Chondrocyte (in vitro differentiated cells): ENCODE data around the gene ZNF629. TPM values are rescaled to one million over a fixed set of nuclear protein-coding genes. Genes with fewer than 3 reads are reported as not detected.

Experiments
- DNase-seq: peaks from one replicate; pipeline ENCODE4 v3.0.0; 2021; ENCODE audit warnings: mixed read lengths, low spot score
- H3K27ac Mint-ChIP-seq: one replicate; pipeline ENCODE4 v1.8.0; 2021; ENCODE audit warnings: mild to moderate bottlenecking, moderate library complexity, mixed read lengths; ENCODE audit not compliant: unreplicated experiment
- H3K27me3 Mint-ChIP-seq: 2 replicates; pipeline ENCODE4 v1.8.0; 2021; ENCODE audit warnings: low read depth, mixed read lengths
- H3K36me3 Mint-ChIP-seq: 2 replicates; pipeline ENCODE4 v1.8.0; 2021; ENCODE audit warnings: low read depth, mixed read lengths
- H3K4me1 Mint-ChIP-seq: 2 replicates; pipeline ENCODE4 v1.8.0; 2021; ENCODE audit warnings: low read depth, mild to moderate bottlenecking, mixed read lengths
- H3K4me3 Mint-ChIP-seq: one replicate; pipeline ENCODE4 v1.8.0; 2021; ENCODE audit warnings: mild to moderate bottlenecking, moderate library complexity, mixed read lengths; ENCODE audit not compliant: unreplicated experiment
- H3K9me3 Mint-ChIP-seq: 2 replicates; pipeline ENCODE4 v1.8.0; 2021; ENCODE audit warnings: low read depth, mixed read lengths
- total RNA-seq: library from RNA; stranded (reverse); gene quantifications from 3 replicates; pipeline ENCODE4 v1.2.1, GENCODE V29; 2021
- TF ChIP-seq, protein P1 (sequence below): fragments of 200-600 bp; sonication (generic); IDR thresholded peaks from 2 replicates; pipeline ENCODE4 v1.5.0; 2021; ENCODE audit warnings: antibody characterized with exemption, mild to moderate bottlenecking, moderate library complexity

ZNF629 gene
- total RNA-seq, 1 donor from 2014 or later: 18.9 TPM

DNA sequence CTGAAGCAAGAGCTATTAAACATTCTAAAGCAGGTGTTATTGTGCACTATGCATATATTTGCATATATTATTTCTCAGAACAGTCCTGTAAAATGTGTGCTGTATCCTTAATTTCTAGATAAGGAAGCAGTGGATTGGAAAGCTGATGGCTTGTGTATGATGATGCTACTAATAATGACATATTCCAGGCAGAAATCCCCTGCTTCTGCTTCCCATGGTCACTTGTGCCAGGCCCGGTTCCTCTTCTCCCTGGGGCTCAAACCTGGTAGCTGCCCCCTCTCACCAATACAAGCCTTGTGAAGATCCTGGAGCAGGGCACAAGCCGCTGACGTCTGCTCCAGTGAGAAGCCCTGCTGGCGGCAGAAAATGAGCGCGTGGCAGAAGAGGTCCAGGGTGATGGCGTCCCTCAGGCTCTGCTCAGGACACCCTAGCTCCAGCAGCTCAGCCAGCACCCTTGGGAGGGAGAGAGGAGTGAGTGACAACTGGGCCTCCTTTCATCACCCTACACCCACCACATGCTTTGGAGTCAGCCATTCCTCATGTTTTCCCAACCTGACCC lies 26.9 kb downstream of the ZNF629 start:
- H3K36me3 Mint-ChIP-seq: peaks cover 5% of the 10 kb centered on the region

GRCh38 chr16:30758988-30759491 lies 28.0 kb downstream of the ZNF629 start:
- H3K27ac Mint-ChIP-seq: no peak overlapping the region
- H3K4me3 Mint-ChIP-seq: no peak overlapping the region
- no peak for DNase-seq
- peaks cover 5% of the 10 kb centered on the region for H3K36me3 Mint-ChIP-seq
- H3K4me1 Mint-ChIP-seq: peaks cover 29% of the 10 kb centered on the region
- H3K27me3 Mint-ChIP-seq: no peaks in the 10 kb centered on the region
- TF ChIP-seq, protein P1, sequence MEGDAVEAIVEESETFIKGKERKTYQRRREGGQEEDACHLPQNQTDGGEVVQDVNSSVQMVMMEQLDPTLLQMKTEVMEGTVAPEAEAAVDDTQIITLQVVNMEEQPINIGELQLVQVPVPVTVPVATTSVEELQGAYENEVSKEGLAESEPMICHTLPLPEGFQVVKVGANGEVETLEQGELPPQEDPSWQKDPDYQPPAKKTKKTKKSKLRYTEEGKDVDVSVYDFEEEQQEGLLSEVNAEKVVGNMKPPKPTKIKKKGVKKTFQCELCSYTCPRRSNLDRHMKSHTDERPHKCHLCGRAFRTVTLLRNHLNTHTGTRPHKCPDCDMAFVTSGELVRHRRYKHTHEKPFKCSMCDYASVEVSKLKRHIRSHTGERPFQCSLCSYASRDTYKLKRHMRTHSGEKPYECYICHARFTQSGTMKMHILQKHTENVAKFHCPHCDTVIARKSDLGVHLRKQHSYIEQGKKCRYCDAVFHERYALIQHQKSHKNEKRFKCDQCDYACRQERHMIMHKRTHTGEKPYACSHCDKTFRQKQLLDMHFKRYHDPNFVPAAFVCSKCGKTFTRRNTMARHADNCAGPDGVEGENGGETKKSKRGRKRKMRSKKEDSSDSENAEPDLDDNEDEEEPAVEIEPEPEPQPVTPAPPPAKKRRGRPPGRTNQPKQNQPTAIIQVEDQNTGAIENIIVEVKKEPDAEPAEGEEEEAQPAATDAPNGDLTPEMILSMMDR: no peak
- H3K9me3 Mint-ChIP-seq: no peaks in the 10 kb centered on the region

More for the DNA sequence above, 26.9 kb downstream of the ZNF629 start:
- H3K4me3 Mint-ChIP-seq: no peak overlapping the region
- H3K27me3 Mint-ChIP-seq: no peaks in the 10 kb centered on the region
- TF ChIP-seq, protein P1: no peak
- H3K27ac Mint-ChIP-seq: peak overlapping the region; percentile 49
- H3K9me3 Mint-ChIP-seq: no peaks in the 10 kb centered on the region
- no peak for DNase-seq
- H3K4me1 Mint-ChIP-seq: peaks cover 30% of the 10 kb centered on the region

DNA sequence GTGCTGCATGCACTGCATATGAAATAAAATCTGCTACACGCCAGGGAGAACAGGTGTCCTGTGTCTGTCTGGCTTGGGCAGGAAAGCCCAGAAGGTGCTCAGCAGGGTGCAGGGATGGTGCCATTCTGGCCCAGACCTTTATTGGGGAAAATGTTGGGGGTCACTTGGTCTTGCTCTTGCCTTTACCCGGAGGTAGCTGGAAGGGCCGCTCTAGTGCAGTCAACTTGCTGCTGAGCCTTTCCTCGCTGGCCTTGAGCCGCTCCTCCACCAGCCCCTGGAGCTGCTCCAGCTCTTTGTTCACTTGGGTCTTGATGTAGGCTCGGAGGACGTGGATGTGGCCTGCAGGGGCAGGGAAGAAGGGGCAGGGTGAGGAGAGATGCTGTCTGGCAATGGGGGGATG lies 29.7 kb downstream of the ZNF629 start:
- TF ChIP-seq, protein P1: no peak
- Mint-ChIP-seq H3K36me3 (peaks cover 7% of the 10 kb centered on the region), H3K27ac (no peak overlapping the region), H3K27me3 (no peaks in the 10 kb centered on the region), H3K4me1 (peaks cover 14% of the 10 kb centered on the region), H3K4me3 (no peak overlapping the region), H3K9me3 (no peaks in the 10 kb centered on the region)
- DNase-seq: peak; percentile 63

DNA sequence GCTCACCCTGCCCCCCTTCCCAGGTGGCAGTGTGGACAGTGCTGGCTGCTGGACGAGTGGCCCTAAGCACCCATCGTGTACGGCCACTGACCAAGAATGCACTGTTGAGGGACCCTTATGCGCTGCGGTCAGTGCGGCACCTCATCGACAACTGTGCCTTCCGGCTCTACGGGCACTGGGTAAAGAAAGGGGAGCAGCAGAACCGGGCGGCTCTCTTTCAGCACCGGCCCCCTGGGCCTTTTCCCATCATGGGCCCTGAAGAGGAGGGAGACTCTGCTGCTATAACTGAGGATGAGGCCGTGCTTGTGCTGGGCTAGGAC lies 30.3 kb downstream of the ZNF629 start:
- TF ChIP-seq, protein P1: no peak
- no peaks in the 10 kb centered on the region for H3K27me3 Mint-ChIP-seq
- no peaks in the 10 kb centered on the region for H3K9me3 Mint-ChIP-seq
- H3K4me3 Mint-ChIP-seq: no peak overlapping the region
- H3K4me1 Mint-ChIP-seq: peaks cover 14% of the 10 kb centered on the region
- DNase-seq: peak; percentile 78
- peaks cover 7% of the 10 kb centered on the region for H3K36me3 Mint-ChIP-seq
- H3K27ac Mint-ChIP-seq: no peak overlapping the region

- peak; percentile 79 for DNase-seq
- no peak overlapping the region for H3K4me3 Mint-ChIP-seq
- H3K36me3 Mint-ChIP-seq: peaks cover 11% of the 10 kb centered on the region
- TF ChIP-seq, protein P1: no peak
- H3K27ac Mint-ChIP-seq: no peak overlapping the region
- peaks cover 12% of the 10 kb centered on the region for H3K4me1 Mint-ChIP-seq
- no peaks in the 10 kb centered on the region for H3K27me3 Mint-ChIP-seq
- no peaks in the 10 kb centered on the region for H3K9me3 Mint-ChIP-seq
Observed at GRCh38 chr16:30755955-30756780, 30.8 kb downstream of the ZNF629 start.
